ENCODE measurements around the gene YBEY. TPM values are rescaled to one million over a fixed set of nuclear protein-coding genes. Genes with fewer than 3 reads are reported as not detected.

YBEY gene
- polyA plus RNA-seq, 1 donor (not counting 4 experiments of a cell fraction or from before 2014, with no cell fraction given): 23.5 TPM

GRCh38 chr21:46266946-46267345, 19.2 kb upstream of the YBEY start:
- peaks cover 38 to 48% of the 10 kb centered on the region in 2 experiments for H3K36me3 ChIP-seq (ENCODE audit: control insufficient read depth in 2 of 2, extremely low read depth in 1 of 2, insufficient read depth in 2 of 2, low read length in 2 of 2)
- no peak overlapping the region for H3K9ac ChIP-seq (ENCODE audit: control insufficient read depth, extremely low read depth, insufficient read depth, low read length)
- FAIRE-seq: no peak
- H3K4me2 ChIP-seq (ENCODE audit: control insufficient read depth, extremely low read depth, insufficient read depth, low read depth, low read length): no peak overlapping the region
- H3K79me2 ChIP-seq (ENCODE audit: control insufficient read depth, insufficient read depth, low read length): no peaks in the 10 kb centered on the region
- no peaks in the 10 kb centered on the region for H3K4me1 ChIP-seq (ENCODE audit: control insufficient read depth, extremely low read depth, insufficient read depth, low read length)
- DNase-seq (ENCODE audit: low read depth, low spot score): no peak
- no peak overlapping the region for H3K27ac ChIP-seq (ENCODE audit: control insufficient read depth, insufficient read depth, low read length)
- peaks cover 7% of the 10 kb centered on the region for H4K20me1 ChIP-seq (ENCODE audit: control insufficient read depth, extremely low read depth, insufficient read depth, low read length)
- TF ChIP-seq EZH2 (IDR thresholded peaks at IDR 0.05; ENCODE audit: low read length) (no peak), CTCF (optimal IDR thresholded peaks at IDR 0.05 in 1 of 3, IDR thresholded peaks at IDR 0.05 in 1 of 3, conservative IDR thresholded peaks at IDR 0.05 in 1 of 3; ENCODE audit: extremely low read depth in 1 of 3, insufficient read depth in 2 of 3, low read length in 3 of 3) (no peak)
- no peak overlapping the region for H3K4me3 ChIP-seq (ENCODE audit: control insufficient read depth in 2 of 3, extremely low read depth in 1 of 3, insufficient read depth in 2 of 3, low read depth in 1 of 3, low read length in 3 of 3)
- no peaks in the 10 kb centered on the region for H3K27me3 ChIP-seq (ENCODE audit: control insufficient read depth, extremely low read depth, insufficient read depth, low read length)
- dilution Hi-C loops (cut with MboI; ENCODE audit: extremely low pct_ligation_motif_present, low sequenced_read_pairs): no loop called here
- no peaks in the 10 kb centered on the region for H3K9me3 ChIP-seq (ENCODE audit: control insufficient read depth, low read depth, low read length)
- no peaks in the 10 kb centered on the region for H3K9me1 ChIP-seq (ENCODE audit: control insufficient read depth, extremely low read depth, insufficient read depth, low read length)
- H2AFZ ChIP-seq (ENCODE audit: control insufficient read depth, low read length): no peak overlapping the region

- H3K9me1 ChIP-seq (ENCODE audit: control insufficient read depth, extremely low read depth, insufficient read depth, low read length): no peaks in the 10 kb centered on the region
- peaks cover 7% of the 10 kb centered on the region for H4K20me1 ChIP-seq (ENCODE audit: control insufficient read depth, extremely low read depth, insufficient read depth, low read length)
- H3K79me2 ChIP-seq (ENCODE audit: control insufficient read depth, insufficient read depth, low read length): no peaks in the 10 kb centered on the region
- no peak overlapping the region for H3K27ac ChIP-seq (ENCODE audit: control insufficient read depth, insufficient read depth, low read length)
- no peaks in the 10 kb centered on the region for H3K27me3 ChIP-seq (ENCODE audit: control insufficient read depth, extremely low read depth, insufficient read depth, low read length)
- H3K4me3 ChIP-seq (ENCODE audit: control insufficient read depth in 2 of 3, extremely low read depth in 1 of 3, insufficient read depth in 2 of 3, low read depth in 1 of 3, low read length in 3 of 3): no peak overlapping the region
- no peak overlapping the region for H2AFZ ChIP-seq (ENCODE audit: control insufficient read depth, low read length)
- TF ChIP-seq CTCF (optimal IDR thresholded peaks at IDR 0.05 in 1 of 3, IDR thresholded peaks at IDR 0.05 in 1 of 3, conservative IDR thresholded peaks at IDR 0.05 in 1 of 3; ENCODE audit: extremely low read depth in 1 of 3, insufficient read depth in 2 of 3, low read length in 3 of 3) (no peak), EZH2 (IDR thresholded peaks at IDR 0.05; ENCODE audit: low read length) (no peak)
- no peak overlapping the region for H3K4me2 ChIP-seq (ENCODE audit: control insufficient read depth, extremely low read depth, insufficient read depth, low read depth, low read length)
- dilution Hi-C loops (cut with MboI; ENCODE audit: extremely low pct_ligation_motif_present, low sequenced_read_pairs): no loop called here
- H3K4me1 ChIP-seq (ENCODE audit: control insufficient read depth, extremely low read depth, insufficient read depth, low read length): no peaks in the 10 kb centered on the region
- DNase-seq (ENCODE audit: low read depth, low spot score) (no peak), FAIRE-seq (no peak)
- no peak overlapping the region for H3K9ac ChIP-seq (ENCODE audit: control insufficient read depth, extremely low read depth, insufficient read depth, low read length)
- no peaks in the 10 kb centered on the region for H3K9me3 ChIP-seq (ENCODE audit: control insufficient read depth, low read depth, low read length)
- H3K36me3 ChIP-seq (ENCODE audit: control insufficient read depth in 2 of 2, extremely low read depth in 1 of 2, insufficient read depth in 2 of 2, low read length in 2 of 2): peaks cover 46 to 58% of the 10 kb centered on the region in 2 experiments
Measured at GRCh38 chr21:46268371-46268770, 17.8 kb upstream of the YBEY start.
